CD4-positive, alpha-beta T cell treated with Interleukin-4 for 1 hour (primary cell): Measurements from ENCODE around the gene LTBP1.
"Not testable (repeated sequence)": the region's sequence is repeated elsewhere in the genome, so short reads cannot be mapped to it uniquely, and the experiment has no call there.

ENCODE experiments used
- DNase-seq, 2 donors: peaks; one replicate each; pipeline ENCODE4 v3.0.0-alpha.2; 2020 to 2022

LTBP1 gene

GRCh38 chr2:32946314-32947075 is at the start of gene LTBP1:
Gene LTBP1, plus strand, starts transcription at chr2:32946953. Its CDS starts 372 bp downstream, at chr2:32947325.
- peak; percentile 59 to 66 for DNase-seq

GRCh38 chr2:32900246-32900973 is 46.3 kb upstream of the LTBP1 start:
- DNase-seq = no peak

- DNase-seq = no peak
These were observed 45.4 kb upstream of the LTBP1 start for GRCh38 chr2:32901313-32901712.

GRCh38 chr2:32902174-32902573 is 44.6 kb upstream of the LTBP1 start:
- DNase-seq = no peak

- DNase-seq = no peak
These were observed 43.8 kb upstream of the LTBP1 start for GRCh38 chr2:32902986-32903385.

- DNase-seq = no peak
These were observed 42.7 kb upstream of the LTBP1 start for GRCh38 chr2:32904074-32904473.

GRCh38 chr2:32904751-32905150 is 42.0 kb upstream of the LTBP1 start:
- DNase-seq = no peak

GRCh38 chr2:32905270-32905669 is 41.5 kb upstream of the LTBP1 start:
- no peak for DNase-seq

GRCh38 chr2:32910883-32911598 is 35.7 kb upstream of the LTBP1 start:
- no peak for DNase-seq

- no peak for DNase-seq
These were observed 31.1 kb upstream of the LTBP1 start for GRCh38 chr2:32915694-32916093.

- DNase-seq = no peak
These were observed 28.0 kb upstream of the LTBP1 start for GRCh38 chr2:32918774-32919173.

- not testable (repeated sequence) for DNase-seq
These were observed 26.9 kb upstream of the LTBP1 start for GRCh38 chr2:32919901-32920300.

GRCh38 chr2:32921486-32921885 is 25.3 kb upstream of the LTBP1 start:
- not testable (repeated sequence) for DNase-seq

GRCh38 chr2:32922501-32922900 is 24.3 kb upstream of the LTBP1 start:
- DNase-seq = no peak

- DNase-seq = no peak
These were observed 23.6 kb upstream of the LTBP1 start for GRCh38 chr2:32923109-32923508.

- DNase-seq = no peak
These were observed 21.4 kb upstream of the LTBP1 start for GRCh38 chr2:32925283-32925815.

- DNase-seq = no peak
These were observed 20.6 kb upstream of the LTBP1 start for GRCh38 chr2:32925976-32926707.

GRCh38 chr2:32926708-32927084 is 20.1 kb upstream of the LTBP1 start:
- no peak for DNase-seq

- no peak for DNase-seq
These were observed 16.3 kb upstream of the LTBP1 start for GRCh38 chr2:32930436-32930835.

- DNase-seq = no peak
These were observed 15.2 kb upstream of the LTBP1 start for GRCh38 chr2:32931519-32931918.

GRCh38 chr2:32931945-32932709 is 14.6 kb upstream of the LTBP1 start:
- DNase-seq = no peak
